GM12878 (cell line): ENCODE data around the gene MRPL20. TPM values are rescaled to one million over a fixed set of nuclear protein-coding genes. Genes with fewer than 3 reads are reported as not detected.

Experiments used
- ATAC-seq: fragments of 200-7000 bp; cut with Tn5 transposase; 3 replicates; pipeline ENCODE4 v1.9.1; 2020; ENCODE audit warnings: mild to moderate bottlenecking, moderate library complexity
- BruUV-seq: library from RNA; stranded (reverse); fragments of 400-500 nt; replicated peaks from 2 replicates; lab custom pipeline; 2021; lab: Mats Ljungman, UMichigan
- CTCF ChIA-PET: fragments of 300-600 bp; sonication (Branson Sonifier 250); formaldehyde crosslinking; extraction: SDS; loops from one replicate; lab custom pipeline; 2021; ENCODE audit warnings: inconsistent platforms; lab: Yijun Ruan, JAX
- POLR2A ChIA-PET: fragments of 350-600 bp; formaldehyde crosslinking; extraction: SDS; loops from one replicate; lab custom pipeline; 2021; ENCODE audit warnings: inconsistent platforms; lab: Charles Lee
- RAD21 ChIA-PET: fragments of 300-600 bp; sonication (Branson Sonifier 250); formaldehyde crosslinking; loops from one replicate; lab custom pipeline; 2023; ENCODE audit warnings: antibody characterized with exemption; ENCODE audit not compliant: unreplicated experiment; lab: Charles Lee
- SMC1A ChIA-PET: fragments of 300-600 bp; sonication (Branson Sonifier 250); formaldehyde crosslinking; loops from one replicate; lab custom pipeline; 2023; ENCODE audit not compliant: unreplicated experiment, uncharacterized antibody; lab: Charles Lee
- DNase-seq: peaks from one replicate; pipeline ENCODE4 v3.0.0-alpha.2; 2011; ENCODE audit warnings: low read depth, low spot score
- FAIRE-seq: peaks from 3 replicates; lab custom pipeline; 2011; peaks lifted over from hg19 to GRCh38; lab: Jason Lieb, UNC
- H2AFZ ChIP-seq: 2 replicates; pipeline ENCODE4 v1.6.0; 2011; ENCODE audit warnings: low read depth, low read length, control low read depth; ENCODE audit not compliant: control insufficient read depth
- H3K27ac ChIP-seq: 2 replicates; pipeline ENCODE4 v1.5.1; 2011; ENCODE audit warnings: control low read depth; ENCODE audit not compliant: control insufficient read depth, insufficient read depth
- H3K27me3 ChIP-seq, 2 experiments: replicated peaks in 1 of 2; 2 replicates each; pipeline versions ENCODE4 v1.6.0 to v1.6.1; 2011; ENCODE audit warnings: low read length in 1 of 2; ENCODE audit not compliant: control insufficient read depth in 2 of 2, insufficient read depth in 2 of 2
- H3K36me3 ChIP-seq, 2 experiments: 2 replicates each; pipeline ENCODE4 v1.5.1; 2011; ENCODE audit warnings: low read length in 1 of 2; ENCODE audit not compliant: control insufficient read depth in 2 of 2, insufficient read depth in 2 of 2
- H3K4me1 ChIP-seq: 2 replicates; pipeline ENCODE4 v1.6.1; 2011; ENCODE audit warnings: mild to moderate bottlenecking, low read length, moderate library complexity, mixed read lengths; ENCODE audit not compliant: control insufficient read depth, insufficient read depth
- H3K4me2 ChIP-seq: 2 replicates; pipeline ENCODE4 v1.6.0; 2011; ENCODE audit warnings: control low read depth; ENCODE audit not compliant: control insufficient read depth, insufficient read depth
- H3K4me3 ChIP-seq: fragments of 200-600 bp; sonication (generic); 2 replicates; pipeline ENCODE4 v1.5.1; 2016
- H3K79me2 ChIP-seq: 2 replicates; pipeline ENCODE4 v1.6.0; 2011; ENCODE audit warnings: low read length; ENCODE audit not compliant: control insufficient read depth, insufficient read depth
- H3K9ac ChIP-seq: 2 replicates; pipeline ENCODE4 v1.8.0; 2011; ENCODE audit warnings: low read length, control low read depth, mixed read lengths; ENCODE audit not compliant: control insufficient read depth, insufficient read depth
- H3K9me3 ChIP-seq: replicated peaks from 3 replicates; pipeline ENCODE4 v1.5.1; 2011; ENCODE audit warnings: mild to moderate bottlenecking, low read length; ENCODE audit not compliant: control insufficient read depth, insufficient read depth
- H4K20me1 ChIP-seq: 2 replicates; pipeline ENCODE4 v1.6.0; 2011; ENCODE audit not compliant: control insufficient read depth, insufficient read depth
- BMI1 ChIP-seq: fragments of 450-650 bp; IDR thresholded peaks from 2 replicates; pipeline ENCODE4 v1.6.1; 2016; ENCODE audit warnings: mild to moderate bottlenecking, moderate library complexity, borderline replicate concordance
- CREB1 ChIP-seq: IDR thresholded peaks from 2 replicates; pipeline ENCODE4 v1.6.1; 2012; ENCODE audit warnings: low read depth, mild to moderate bottlenecking, inconsistent platforms
- EGR1 ChIP-seq, 2 experiments: IDR thresholded peaks; 1 replicate in 1 of 2; 2 replicates in 1 of 2; pipeline ENCODE4 v1.6.1; 2011 to 2012; ENCODE audit warnings: low read depth in 2 of 2, low read length in 2 of 2, borderline replicate concordance in 1 of 2, mild to moderate bottlenecking in 1 of 2, moderate library complexity in 1 of 2
- POLR2A ChIP-seq: IDR thresholded peaks from 2 replicates; pipeline ENCODE4 v1.6.1; 2011; ENCODE audit warnings: low read depth, mild to moderate bottlenecking, low read length
- RELA ChIP-seq: fragments of 450-650 bp; IDR thresholded peaks from 2 replicates; pipeline ENCODE4 v1.8.0; 2014; ENCODE audit warnings: borderline replicate concordance; ENCODE audit not compliant: partially characterized antibody
- STAT1 ChIP-seq: fragments of 450-650 bp; conservative IDR thresholded peaks from 2 replicates; pipeline ENCODE4 v1.6.1; 2014; ENCODE audit warnings: antibody characterized with exemption, mild to moderate bottlenecking
- ZZZ3 ChIP-seq: IDR thresholded peaks from 2 replicates; pipeline ENCODE4 v1.6.1; 2011; ENCODE audit warnings: low read depth; ENCODE audit not compliant: control insufficient read depth, insufficient read length
- WGBS: methylation state at CpG from one replicate; pipeline ENCODE4 v1.1.6; 2016; ENCODE audit warnings: low lambda C conversion rate; ENCODE audit not compliant: insufficient replicate concordance, insufficient coverage; ENCODE audit errors: missing lambda C conversion rate; 5-methylcytosine and 5-hydroxymethylcytosine counted together
- in situ Hi-C: fragments of 300-500 bp; cut with MboI; formaldehyde crosslinking; loops from 9 replicates; pipeline ENCODE4 v1.14.3; 2018; ENCODE audit warnings: mixed read lengths
- intact Hi-C: fragments of 100-400 bp; cut with micrococcal nuclease; formaldehyde crosslinking; loops from one replicate; pipeline ENCODE4 v1.14.2; 2022; ENCODE audit not compliant: unreplicated experiment
- polyA plus RNA-seq, 11 experiments: library from polyadenylated mRNA; depleted of rRNA in 4 of 11; unstranded in 6 of 11; stranded (reverse) in 5 of 11; fragments of >200 nt; fragmentation: Nextera tagmentation in 4 of 11; fragmentation: Illumina TruSeq in 1 of 11; extraction: Ambion mirVana in 4 of 11; extraction: Trizol in 1 of 11; gene quantifications; 1 replicate in 1 of 11; 2 replicates in 10 of 11; pipeline versions ENCODE4 v1.2.1 to v1.2.3, GENCODE V29; 2011 to 2016; ENCODE audit warnings: inconsistent platforms in 2 of 11, missing spikeins in 2 of 11, low read depth in 1 of 11
- total RNA-seq, 4 experiments: library from RNA; depleted of rRNA in 3 of 4; stranded (reverse); fragments of >200 nt in 3 of 4; fragmentation: Illumina TruSeq in 1 of 4; extraction: Trizol in 1 of 4; gene quantifications; 2 replicates each; pipeline versions ENCODE4 v1.2.1 to v1.2.3, GENCODE V29; 2013 to 2021
- TF ChIP-seq, protein P1 (sequence below): IDR thresholded peaks from 2 replicates; pipeline ENCODE4 v1.6.1; 2012; ENCODE audit warnings: low read length, inconsistent platforms
- TF ChIP-seq, protein P2 (sequence below): fragments of 450-650 bp; IDR thresholded peaks from 2 replicates; pipeline ENCODE4 v1.6.1; 2016; ENCODE audit warnings: mild to moderate bottlenecking

The MRPL20 gene
- total and polyA plus RNA-seq, 10 of the 15 experiments (the other 5 are each of a cell fraction or from before 2014, with no cell fraction given), result 129 to 525 (median 255) TPM

DNA sequence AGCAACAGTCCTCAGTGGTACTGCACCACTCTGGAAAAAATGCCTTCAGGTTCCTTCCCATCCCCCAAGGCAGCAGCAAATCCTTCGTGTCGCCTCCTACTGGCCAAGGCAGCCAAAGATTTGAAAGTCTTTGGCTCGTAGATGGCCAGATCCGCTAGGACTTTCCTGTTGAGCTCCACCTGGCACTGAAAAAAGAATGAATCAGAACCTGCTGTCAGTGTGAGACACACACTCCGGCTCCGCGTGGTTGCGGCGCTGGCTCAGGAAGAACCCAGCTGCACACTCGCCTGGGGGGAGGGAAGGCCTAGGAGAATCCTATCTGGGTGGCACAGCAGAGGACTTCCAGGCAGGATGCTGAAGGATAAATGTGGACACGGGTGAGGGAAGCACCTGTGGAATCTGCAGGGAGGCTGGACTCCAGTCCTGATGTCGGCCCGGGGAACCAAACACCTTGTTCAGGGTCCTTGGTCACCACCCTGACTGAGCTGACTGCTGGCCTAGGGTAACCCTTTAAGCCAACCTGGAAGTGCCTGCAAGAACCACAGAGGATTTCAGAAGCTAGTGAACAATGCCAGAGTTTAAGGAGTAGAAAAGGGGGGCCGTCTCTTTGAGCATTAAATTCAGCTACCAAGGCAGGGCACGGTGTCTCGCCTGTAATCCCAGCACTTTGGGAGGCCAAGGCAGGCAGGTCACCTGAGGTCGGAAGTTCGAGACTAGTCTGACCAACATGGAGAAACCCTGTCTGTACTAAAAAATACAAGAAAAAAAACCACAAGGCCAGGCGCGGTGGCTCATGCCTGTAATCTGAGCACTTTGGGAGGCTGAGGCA, 4.8 kb downstream of the MRPL20 start (continued):
- TF ChIP-seq, protein P1, sequence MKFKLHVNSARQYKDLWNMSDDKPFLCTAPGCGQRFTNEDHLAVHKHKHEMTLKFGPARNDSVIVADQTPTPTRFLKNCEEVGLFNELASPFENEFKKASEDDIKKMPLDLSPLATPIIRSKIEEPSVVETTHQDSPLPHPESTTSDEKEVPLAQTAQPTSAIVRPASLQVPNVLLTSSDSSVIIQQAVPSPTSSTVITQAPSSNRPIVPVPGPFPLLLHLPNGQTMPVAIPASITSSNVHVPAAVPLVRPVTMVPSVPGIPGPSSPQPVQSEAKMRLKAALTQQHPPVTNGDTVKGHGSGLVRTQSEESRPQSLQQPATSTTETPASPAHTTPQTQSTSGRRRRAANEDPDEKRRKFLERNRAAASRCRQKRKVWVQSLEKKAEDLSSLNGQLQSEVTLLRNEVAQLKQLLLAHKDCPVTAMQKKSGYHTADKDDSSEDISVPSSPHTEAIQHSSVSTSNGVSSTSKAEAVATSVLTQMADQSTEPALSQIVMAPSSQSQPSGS, result no peak
- TF ChIP-seq CREB1 (no peak), RELA (no peak), BMI1 (no peak), STAT1 (no peak)
- TF ChIP-seq, protein P2, sequence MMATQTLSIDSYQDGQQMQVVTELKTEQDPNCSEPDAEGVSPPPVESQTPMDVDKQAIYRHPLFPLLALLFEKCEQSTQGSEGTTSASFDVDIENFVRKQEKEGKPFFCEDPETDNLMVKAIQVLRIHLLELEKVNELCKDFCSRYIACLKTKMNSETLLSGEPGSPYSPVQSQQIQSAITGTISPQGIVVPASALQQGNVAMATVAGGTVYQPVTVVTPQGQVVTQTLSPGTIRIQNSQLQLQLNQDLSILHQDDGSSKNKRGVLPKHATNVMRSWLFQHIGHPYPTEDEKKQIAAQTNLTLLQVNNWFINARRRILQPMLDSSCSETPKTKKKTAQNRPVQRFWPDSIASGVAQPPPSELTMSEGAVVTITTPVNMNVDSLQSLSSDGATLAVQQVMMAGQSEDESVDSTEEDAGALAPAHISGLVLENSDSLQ, result no peak
- TF ChIP-seq, all 136 proteins: peak for 7

DNA sequence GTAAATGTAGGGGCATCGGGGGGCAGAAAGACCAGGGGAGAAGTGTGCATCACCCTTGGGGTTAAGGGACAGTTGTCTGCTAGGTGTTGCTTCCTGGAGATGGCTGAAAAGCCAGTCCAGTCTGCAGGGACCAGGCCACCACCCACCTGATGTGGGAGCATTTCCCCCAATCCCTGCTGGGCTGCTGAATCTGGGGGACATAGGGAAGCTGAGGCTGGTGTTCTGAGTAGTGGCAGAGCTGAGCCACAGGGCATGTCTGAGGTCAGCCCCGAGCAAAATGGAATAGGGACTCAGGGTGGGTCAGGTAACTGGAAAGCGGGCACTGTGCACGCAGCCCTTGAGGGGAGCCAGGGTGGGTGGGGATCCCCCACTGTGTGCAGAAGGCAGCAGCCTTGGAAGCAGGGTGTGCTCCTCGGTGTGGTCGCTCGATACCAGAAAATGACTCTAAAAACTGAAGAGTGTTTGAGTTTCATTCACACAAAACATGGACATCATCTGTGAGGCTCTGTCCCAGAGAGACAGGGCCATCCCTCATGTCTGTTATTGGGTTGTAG, 5.6 kb downstream of the MRPL20 start:
- in situ Hi-C loops, result loop anchor here (5.0 kb wide), 1 partner anchor 106 kb away; no protein-coding TSS in a partner anchor
- H3K27ac ChIP-seq, result no peak overlapping the region
- H3K4me1 ChIP-seq, result peaks cover 34% of the 10 kb centered on the region
- peaks cover 70% of the 10 kb centered on the region for H3K79me2 ChIP-seq
- BruUV-seq, result no TSS peak
- ChIA-PET CTCF (interaction anchor here (0.7 to 1.7 kb wide), 4 partner anchors 10 to 103 kb away, joined by 3 to 15 read pairs (median 5); no protein-coding TSS in a partner anchor), SMC1A (no interaction called here), RAD21 (interaction anchor here (1.0 kb wide), 1 partner anchor 36 kb away, joined by 3 read pairs; no protein-coding TSS in a partner anchor), POLR2A (interaction anchor here (1.2 kb wide), 1 partner anchor 40 kb away, joined by 4 read pairs; no protein-coding TSS in a partner anchor)
- H2AFZ ChIP-seq, result no peak overlapping the region
- peak overlapping the region; percentile 77; the same call in 1 of the 2 replicates for H3K4me3 ChIP-seq
- intact Hi-C loops, result no loop called here
- H3K36me3 ChIP-seq, result peaks cover 14 to 31% of the 10 kb centered on the region in 2 experiments
- no peaks in the 10 kb centered on the region for H3K27me3 ChIP-seq
- FAIRE-seq (no peak), ATAC-seq (no peak)
- H3K9ac ChIP-seq, result no peak overlapping the region
- 82% methylated on average over 7 of the region's 7 CpGs for WGBS
- 0 out of 3 replicates have a peak, but pooled peaks of 1 of the 2 experiments have one; percentile 3 for TF ChIP-seq EGR1 (IDR thresholded peaks at IDR 0.05; ENCODE audit: borderline replicate concordance in 1 of 2, low read depth in 2 of 2, low read length in 2 of 2)
- TF ChIP-seq POLR2A, result peak; percentile 18
- no peak for TF ChIP-seq ZZZ3
- TF ChIP-seq, all 136 proteins: peak for 2
- no peak for DNase-seq
- Histone ChIP-seq H3K9me3 (no peaks in the 10 kb centered on the region), H3K4me2 (peak overlapping the region; percentile 73), H4K20me1 (no peaks in the 10 kb centered on the region; the same call in 1 of the 2 replicates)
